Endothelial cell of umbilical vein (primary cell): ENCODE results near the gene HOXC12. TPM values are rescaled to one million over a fixed set of nuclear protein-coding genes. Genes with fewer than 3 reads are reported as not detected.

Experiments
- BruUV-seq: library from RNA; stranded (reverse); fragments of 400-500 nt; replicated peaks from 2 replicates; lab custom pipeline; 2021; lab: Mats Ljungman, UMichigan
- CTCF ChIA-PET: fragments of 300-600, 350-600 bp; sonication (Branson Sonifier 250); formaldehyde crosslinking; loops from one replicate; lab custom pipeline; 2021; ENCODE audit warnings: antibody characterized with exemption, inconsistent platforms; lab: Charles Lee
- POLR2A ChIA-PET: fragments of 300-600, 350-600 bp; sonication (Branson Sonifier 250); formaldehyde crosslinking; loops from one replicate; lab custom pipeline; 2021; ENCODE audit warnings: antibody characterized with exemption, inconsistent platforms; lab: Charles Lee
- DNase-seq: peaks from one replicate; pipeline ENCODE4 v3.0.0-alpha.2; 2011; ENCODE audit warnings: low read depth, low spot score
- FAIRE-seq: peaks from 2 replicates; lab custom pipeline; 2011; peaks lifted over from hg19 to GRCh38; lab: Jason Lieb, UNC
- H2AFZ ChIP-seq: 2 replicates; pipeline ENCODE4 v1.6.0; 2012; ENCODE audit warnings: low read depth, low read length, control low read depth, inconsistent platforms
- H3K27ac ChIP-seq: 2 replicates; pipeline ENCODE4 v1.5.1; 2011; ENCODE audit warnings: low read depth, mild to moderate bottlenecking, control low read depth, low read length, moderate library complexity; ENCODE audit not compliant: insufficient read depth
- H3K27me3 ChIP-seq, 2 experiments: 2 replicates each; pipeline versions ENCODE4 v1.6.0 to v1.6.1; 2011; ENCODE audit warnings: low read length in 2 of 2, mixed read lengths in 1 of 2; ENCODE audit not compliant: control insufficient read depth in 2 of 2, insufficient read depth in 2 of 2
- H3K36me3 ChIP-seq, 2 experiments: 2 replicates in 1 of 2; 3 replicates in 1 of 2; pipeline ENCODE4 v1.5.1; 2011; ENCODE audit warnings: low read length in 2 of 2, mild to moderate bottlenecking in 1 of 2, moderate library complexity in 1 of 2; ENCODE audit not compliant: control insufficient read depth in 2 of 2, insufficient read depth in 2 of 2; ENCODE audit errors: extremely low read depth in 1 of 2
- H3K4me1 ChIP-seq: 3 replicates; pipeline ENCODE4 v1.5.1; 2011; ENCODE audit warnings: mild to moderate bottlenecking, low read length; ENCODE audit not compliant: control insufficient read depth, insufficient read depth; ENCODE audit errors: extremely low read depth
- H3K4me2 ChIP-seq: 2 replicates; pipeline ENCODE4 v1.6.1; 2011; ENCODE audit warnings: low read length, control low read depth, mixed read lengths; ENCODE audit not compliant: insufficient read depth
- H3K4me3 ChIP-seq, 3 experiments: fragments of 200-600 bp in 1 of 3; sonication (generic), shearing (Covaris generic) in 1 of 3; replicated peaks in 1 of 3; 2 replicates each; pipeline ENCODE4 v1.5.1; 2011 to 2016; ENCODE audit warnings: control low read depth in 3 of 3, low read length in 3 of 3, mild to moderate bottlenecking in 2 of 3, inconsistent platforms in 1 of 3, low read depth in 1 of 3, moderate library complexity in 1 of 3; ENCODE audit not compliant: insufficient read depth in 1 of 3
- H3K79me2 ChIP-seq: 2 replicates; pipeline ENCODE4 v1.6.0; 2012; ENCODE audit warnings: low read length, inconsistent platforms; ENCODE audit not compliant: control insufficient read depth, insufficient read depth
- H3K9ac ChIP-seq: replicated peaks from 2 replicates; pipeline ENCODE3; 2011; ENCODE audit warnings: low read length, control low read depth; ENCODE audit not compliant: insufficient read depth; ENCODE audit errors: extremely low read depth
- H3K9me1 ChIP-seq: replicated peaks from 3 replicates; pipeline ENCODE4 v1.6.0; 2011; ENCODE audit warnings: mild to moderate bottlenecking, low read length; ENCODE audit not compliant: control insufficient read depth, insufficient read depth; ENCODE audit errors: extremely low read depth
- H3K9me3 ChIP-seq: replicated peaks from 2 replicates; pipeline ENCODE4 v1.5.1; 2012; ENCODE audit warnings: low read length, inconsistent platforms; ENCODE audit not compliant: control insufficient read depth, insufficient read depth
- H4K20me1 ChIP-seq: replicated peaks from 2 replicates; pipeline ENCODE3; 2011; ENCODE audit warnings: mild to moderate bottlenecking, low read length; ENCODE audit not compliant: control insufficient read depth, insufficient read depth; ENCODE audit errors: extremely low read depth
- CTCF ChIP-seq, 2 donors: IDR thresholded peaks; 1 replicate in 1 of 2; 2 replicates in 1 of 2; pipeline ENCODE4 v1.5.1; 2011; ENCODE audit warnings: low read length in 2 of 2, mild to moderate bottlenecking in 2 of 2, moderate library complexity in 2 of 2, control low read depth in 1 of 2, inconsistent platforms in 1 of 2, low read depth in 1 of 2; ENCODE audit not compliant: insufficient read depth in 1 of 2; ENCODE audit errors: extremely low read depth in 1 of 2
- EZH2 ChIP-seq: IDR thresholded peaks from 2 replicates; pipeline ENCODE4 v1.6.1; 2012; ENCODE audit warnings: borderline replicate concordance, low read depth, mild to moderate bottlenecking, moderate library complexity, low read length, inconsistent platforms; ENCODE audit not compliant: severe bottlenecking
- FOS ChIP-seq: IDR thresholded peaks from 2 replicates; pipeline ENCODE4 v1.6.1; 2011; ENCODE audit warnings: mild to moderate bottlenecking, low read length, moderate library complexity, borderline replicate concordance; ENCODE audit not compliant: insufficient read depth
- dilution Hi-C: fragments of 300-500 bp; cut with MboI; formaldehyde crosslinking; loops from one replicate; pipeline ENCODE4 v1.15.0; 2019; ENCODE audit warnings: low sequenced_read_pairs; ENCODE audit not compliant: extremely low pct_ligation_motif_present
- intact Hi-C: fragments of 100-400 bp; cut with micrococcal nuclease; formaldehyde crosslinking; loops from one replicate; pipeline ENCODE4 v1.10.0; 2022
- polyA plus RNA-seq, 4 experiments: library from polyadenylated mRNA; depleted of rRNA in 3 of 4; stranded (reverse) in 3 of 4; unstranded in 1 of 4; fragments of >200 nt; gene quantifications; 2 replicates each; pipeline versions ENCODE4 v1.2.1 to v1.2.3, GENCODE V29; 2011 to 2012; ENCODE audit warnings: missing spikeins in 1 of 4
- total RNA-seq: library from RNA; stranded (reverse); gene quantifications from 2 replicates; pipeline ENCODE4 v1.2.3, GENCODE V29; 2021

Gene HOXC12
- total and polyA plus RNA-seq, 2 donors (not counting 3 experiments of a cell fraction or from before 2014, with no cell fraction given) = not detected

- H3K4me3 ChIP-seq = no peak overlapping the region
- no peak overlapping the region for H3K27ac ChIP-seq
- CTCF ChIA-PET = interaction anchor here (0.6 to 3.7 kb wide), 3 partner anchors 8 to 210 kb away, joined by 3 to 17 read pairs (median 11); no protein-coding TSS in a partner anchor
- TF ChIP-seq CTCF (IDR thresholded peaks at IDR 0.05; ENCODE audit: extremely low read depth in 1 of 2, insufficient read depth in 1 of 2, low read depth in 1 of 2, low read length in 2 of 2) = no peak
- no peak for TF ChIP-seq FOS
- TF ChIP-seq EZH2 = peak; percentile 94
- H3K9me1 ChIP-seq = no peaks in the 10 kb centered on the region
- H3K36me3 ChIP-seq = no peaks in the 10 kb centered on the region
- DNase-seq = no peak
- H3K27me3 ChIP-seq = peaks cover 84 to 99% of the 10 kb centered on the region in 2 experiments
- dilution Hi-C loops = no loop called here
- H3K9me3 ChIP-seq = no peaks in the 10 kb centered on the region
- POLR2A ChIA-PET = no interaction called here
- FAIRE-seq = no peak
- H3K4me1 ChIP-seq = no peaks in the 10 kb centered on the region
- BruUV-seq = no TSS peak
- no peak overlapping the region for H2AFZ ChIP-seq
- H3K4me2 ChIP-seq = no peak overlapping the region
- intact Hi-C loops = no loop called here
- no peaks in the 10 kb centered on the region for H4K20me1 ChIP-seq
- no peak overlapping the region for H3K9ac ChIP-seq
- no peaks in the 10 kb centered on the region for H3K79me2 ChIP-seq
Measured at GRCh38 chr12:53997204-53998109, 42.8 kb downstream of the HOXC12 start.
